Measurements from ENCODE around the gene CCDC57.
"Not testable (repeated sequence)": the region's sequence is repeated elsewhere in the genome, so short reads cannot be mapped to it uniquely, and the experiment has no call there.

CCDC57 gene

GRCh38 chr17:82212331-82213250, at the start of gene CCDC57:
CCDC57 (minus strand) TSS chr17:82212842; CDS start chr17:82201944, 10,898 bp downstream.
- peak; percentile 51 for DNase-seq

GRCh38 chr17:82262344-82262743, 49.7 kb upstream of the CCDC57 start:
- no peak for DNase-seq

- DNase-seq, result not testable (repeated sequence)
These were observed 47.6 kb upstream of the CCDC57 start for GRCh38 chr17:82259972-82260961.

DNA sequence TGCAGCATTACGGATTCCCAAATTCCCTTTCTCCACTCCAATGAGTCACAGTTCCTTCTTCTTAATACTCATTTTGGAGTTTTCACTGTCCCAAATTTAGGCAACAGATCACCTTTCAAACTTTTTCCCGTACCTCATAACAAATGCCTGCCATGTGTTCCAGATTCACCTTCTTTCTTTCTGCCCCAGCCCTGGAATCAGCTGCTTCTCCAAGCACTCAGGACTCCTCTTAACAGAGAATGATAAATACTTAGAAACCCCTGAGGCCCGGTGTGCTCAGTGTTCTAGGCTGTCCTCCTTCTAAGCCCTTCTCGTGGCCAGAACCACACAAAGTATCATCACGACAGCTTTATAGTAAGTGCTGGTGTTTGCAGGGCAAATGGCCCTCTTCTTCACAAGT, 45.9 kb upstream of the CCDC57 start:
- DNase-seq, result no peak

DNA sequence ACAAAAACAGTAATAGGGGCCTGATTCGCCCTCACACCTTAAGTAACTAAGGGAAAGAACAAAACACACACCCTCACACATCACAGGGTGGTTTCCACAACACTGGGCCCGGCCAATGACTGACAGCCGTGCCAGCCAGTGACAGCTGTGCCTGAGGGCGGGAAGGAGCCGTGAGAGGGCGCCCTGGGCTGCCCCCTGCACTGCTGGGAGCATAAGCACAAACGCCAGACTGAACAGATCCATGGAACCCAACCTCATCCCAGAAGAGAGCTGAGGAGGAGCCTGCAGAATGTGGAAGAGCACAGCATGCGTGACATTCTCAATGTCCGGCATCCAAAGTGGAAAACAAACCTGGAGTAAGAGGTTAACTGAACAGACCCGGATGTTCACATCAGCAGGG, 44.8 kb upstream of the CCDC57 start:
- DNase-seq, result no peak

- no peak for DNase-seq
These were observed 43.7 kb upstream of the CCDC57 start for GRCh38 chr17:82256242-82256885.

DNA sequence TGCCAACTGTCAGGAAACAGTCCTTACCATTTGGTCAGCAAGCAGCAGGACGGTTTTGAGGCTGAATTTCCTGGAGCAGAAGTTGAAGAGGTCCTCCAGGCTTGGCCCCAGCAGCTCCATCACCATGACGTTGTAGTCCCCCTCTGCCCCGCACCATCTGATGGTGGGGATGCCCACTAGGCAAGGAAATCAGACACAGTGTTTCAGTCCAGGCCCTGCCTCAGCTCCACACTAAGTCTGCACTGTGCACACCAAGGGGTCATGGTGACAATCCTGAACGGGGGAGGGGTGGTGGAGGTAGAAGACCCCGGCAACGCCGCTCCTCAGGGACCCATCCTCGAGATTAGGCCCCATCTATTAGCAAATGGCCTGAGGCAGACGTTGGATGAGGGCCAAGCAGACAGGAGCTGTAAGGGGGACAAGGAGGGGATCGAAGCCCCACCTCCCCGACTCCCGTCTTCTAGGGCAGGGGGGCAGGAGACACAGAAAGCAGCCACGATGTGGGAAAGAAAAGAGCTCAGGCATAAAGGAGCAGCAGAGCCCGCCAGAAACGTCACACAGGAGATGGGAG, 42.8 kb upstream of the CCDC57 start:
- DNase-seq, result no peak

- not testable (repeated sequence) for DNase-seq
These were observed 42.1 kb upstream of the CCDC57 start for GRCh38 chr17:82254746-82255145.

GRCh38 chr17:82254096-82254495, 41.5 kb upstream of the CCDC57 start:
- DNase-seq, result not testable (repeated sequence)

GRCh38 chr17:82253179-82253544, 40.5 kb upstream of the CCDC57 start:
- no peak for DNase-seq

DNA sequence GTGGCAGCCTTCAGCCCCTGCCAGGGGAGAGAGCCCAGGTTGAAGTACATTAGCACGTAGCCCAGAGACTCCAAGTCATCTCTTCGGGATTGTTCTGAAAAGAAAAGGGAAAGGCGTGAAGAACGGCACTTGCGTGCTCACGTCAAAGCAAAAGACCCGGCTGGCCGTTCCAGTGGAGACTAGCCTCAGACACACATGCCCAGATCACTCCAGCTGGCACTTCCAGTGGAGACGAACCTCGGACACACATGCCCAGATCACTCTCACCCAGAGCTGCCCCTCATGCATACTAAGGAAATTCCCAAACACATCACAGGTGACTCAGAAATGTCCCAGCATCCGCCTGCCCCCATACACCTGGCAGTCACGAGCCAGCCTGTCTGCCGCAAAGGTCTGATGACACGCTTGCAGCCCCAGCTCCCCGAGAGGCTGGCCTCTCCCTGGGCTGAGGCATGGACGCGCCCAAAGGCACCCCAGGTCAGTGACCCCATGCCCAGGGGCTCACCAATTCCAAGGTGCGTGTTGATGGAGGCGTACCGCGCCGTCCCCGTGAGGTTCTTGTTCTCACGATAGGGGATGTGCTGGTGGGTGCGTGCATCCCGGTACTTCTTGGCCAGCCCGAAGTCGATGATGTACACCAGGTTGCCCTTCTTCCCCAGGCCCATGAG, 40.0 kb upstream of the CCDC57 start:
- no peak for DNase-seq

DNA sequence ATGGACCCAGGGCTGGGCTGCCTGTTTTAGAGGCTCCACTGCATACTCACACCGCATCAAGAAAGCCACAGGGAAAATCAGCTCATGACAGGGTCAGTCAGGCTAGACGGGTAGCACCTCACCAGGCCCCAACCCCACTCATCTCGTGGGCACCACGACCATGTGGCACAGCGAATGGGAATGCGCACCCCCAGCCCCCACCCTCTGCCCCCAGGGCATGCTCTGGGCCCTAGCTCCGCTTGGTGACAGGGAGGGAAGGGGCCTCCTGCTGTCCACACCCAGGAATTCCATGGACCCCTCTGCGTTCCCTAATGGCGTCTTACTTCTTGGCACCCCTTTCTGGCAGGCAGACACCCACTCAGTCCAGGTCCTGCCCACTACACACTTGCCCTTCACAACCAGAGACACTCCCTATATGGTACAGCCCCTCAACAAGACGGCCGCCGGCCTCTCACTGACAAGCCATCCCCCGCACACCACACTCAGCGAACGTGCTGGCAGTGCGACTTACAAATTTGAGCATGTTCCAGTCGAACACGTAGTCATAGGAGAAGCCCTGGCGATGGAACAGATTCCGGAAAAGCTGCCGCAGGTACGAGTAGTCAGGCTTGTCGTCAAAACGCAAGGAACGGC, 38.3 kb upstream of the CCDC57 start:
- no peak for DNase-seq

- no peak for DNase-seq
These were observed 37.4 kb upstream of the CCDC57 start for GRCh38 chr17:82249896-82250581.

- DNase-seq, result no peak
These were observed 36.4 kb upstream of the CCDC57 start for GRCh38 chr17:82248815-82249674.

GRCh38 chr17:82247856-82248671, 35.4 kb upstream of the CCDC57 start:
- no peak for DNase-seq

DNA sequence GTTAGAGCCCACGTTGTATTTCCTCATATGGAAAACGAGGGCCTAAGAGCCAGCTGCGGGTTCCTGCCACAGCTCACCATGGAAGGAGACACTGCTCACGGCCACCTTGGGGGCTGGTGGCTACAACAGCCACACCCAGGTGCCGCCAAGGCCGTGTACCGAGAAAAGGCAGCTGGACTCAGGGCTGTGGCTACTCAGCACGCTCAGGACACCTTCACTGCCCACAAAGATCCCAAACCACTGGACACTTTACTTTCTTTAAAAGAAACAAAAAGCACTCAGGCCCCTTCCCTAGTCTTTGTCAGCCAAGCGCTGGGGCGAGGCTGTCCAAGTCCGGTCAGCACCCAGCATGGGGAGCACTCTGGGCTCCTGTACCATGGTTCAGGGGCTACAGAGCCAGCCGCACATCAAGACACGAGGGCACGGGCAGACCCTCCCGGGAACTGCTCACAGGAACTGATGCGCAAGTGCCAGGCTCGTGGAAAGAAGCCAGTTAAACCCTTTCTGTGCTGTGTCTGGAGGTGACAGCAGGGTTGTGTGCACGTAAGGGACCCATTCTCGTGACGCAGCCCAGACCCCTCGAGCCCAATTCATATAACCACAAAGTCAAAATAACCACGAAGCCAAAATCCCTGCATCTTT, 34.7 kb upstream of the CCDC57 start:
- DNase-seq, result no peak

- peak; percentile 58 for DNase-seq
These were observed 33.9 kb upstream of the CCDC57 start for GRCh38 chr17:82246365-82247181.

GRCh38 chr17:82246040-82246364, 33.4 kb upstream of the CCDC57 start:
- DNase-seq, result no peak
